ENCODE measurements around the gene TMEFF1. TPM values are rescaled to one million over a fixed set of nuclear protein-coding genes. Genes with fewer than 3 reads are reported as not detected.

Gene TMEFF1
- total and polyA plus RNA-seq, 2 of the 8 experiments (the other 6 are each of a cell fraction or from before 2014, with no cell fraction given), result 13.5 to 68.2 TPM

DNA sequence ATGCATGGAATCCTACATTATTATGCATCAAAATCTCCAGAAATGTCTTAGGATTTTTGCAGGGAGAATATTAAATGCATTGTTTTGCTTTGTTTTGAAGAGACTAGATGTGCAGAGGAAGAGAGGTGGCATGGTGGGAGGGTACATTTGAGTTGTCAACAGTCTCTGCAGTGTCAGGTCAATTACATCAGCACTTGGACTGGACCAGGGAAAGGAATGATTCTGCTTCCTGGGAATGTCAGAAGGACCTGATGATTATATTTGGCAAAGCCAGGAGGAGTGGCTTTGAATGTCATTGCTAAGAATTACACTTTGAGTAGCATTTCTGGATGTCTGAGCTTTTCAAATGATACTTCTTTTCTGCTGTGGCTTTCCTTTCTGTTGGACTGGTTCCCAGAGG lies 17.5 kb upstream of the TMEFF1 start (continued):
- no peak for TF ChIP-seq CREB1 (IDR thresholded peaks at IDR 0.05)
- no peak for TF ChIP-seq POLR2A (IDR thresholded peaks at IDR 0.05; ENCODE audit: control extremely low read depth in 1 of 2, low read depth in 2 of 2, low read length in 2 of 2)
- no peak for TF ChIP-seq NANOG (IDR thresholded peaks at IDR 0.05; ENCODE audit: insufficient read depth, low read depth, low read length, poor library complexity, severe bottlenecking)
- no peak for TF ChIP-seq JUN (IDR thresholded peaks at IDR 0.05; ENCODE audit: low read depth, low read length)
- no peak for TF ChIP-seq POU5F1 (IDR thresholded peaks at IDR 0.05; ENCODE audit: low read depth, low read length)
- TF ChIP-seq FOSL1 (IDR thresholded peaks at IDR 0.05; ENCODE audit: insufficient read depth, low read depth, low read length), result no peak
- no peak for TF ChIP-seq ASH2L (IDR thresholded peaks at IDR 0.05; ENCODE audit: low read length)
- no peak for TF ChIP-seq SIRT6 (IDR thresholded peaks at IDR 0.05; ENCODE audit: low read length)
- TF ChIP-seq RFX5 (IDR thresholded peaks at IDR 0.05; ENCODE audit: borderline replicate concordance, low read depth, low read length), result no peak
- TF ChIP-seq CBX8 (IDR thresholded peaks at IDR 0.05; ENCODE audit: borderline replicate concordance, low read depth, low read length), result no peak
- TF ChIP-seq SP1 (IDR thresholded peaks at IDR 0.05; ENCODE audit: low read depth, low read length), result no peak
- TF ChIP-seq NRF1 (IDR thresholded peaks at IDR 0.05; ENCODE audit: low read depth, low read length), result no peak
- TF ChIP-seq TBP (IDR thresholded peaks at IDR 0.05; ENCODE audit: low read depth, low read length), result no peak
- no peak for TF ChIP-seq TEAD4 (IDR thresholded peaks at IDR 0.05; ENCODE audit: low read depth, low read length)
- no peak for TF ChIP-seq SIX5 (IDR thresholded peaks at IDR 0.05; ENCODE audit: low read depth, low read length)
